ENCODE data around the gene SH3BP5L.

- no peak for TF ChIP-seq POLR2A (IDR thresholded peaks at IDR 0.05)
- no peak for TF ChIP-seq CTCF (IDR thresholded peaks at IDR 0.05)
These were observed 38.3 kb downstream of the SH3BP5L start for GRCh38 chr1:248787430-248787829.
